ENCODE results near the gene GCKR. TPM values are rescaled to one million over a fixed set of nuclear protein-coding genes. Genes with fewer than 3 reads are reported as not detected.
A peak's percentile ranks its signal among the peaks of the same experiment; 100 is the strongest.

Gene GCKR
- total RNA-seq, 1 experiment from 2014 or later: 0.11 TPM

GRCh38 chr2:27494284-27494943, 2.2 kb upstream of the GCKR start:
- Histone ChIP-seq H2BK20ac (ENCODE audit: low read depth, low read length, poor library complexity, severe bottlenecking) (no peak overlapping the region), H3K4ac (ENCODE audit: low read depth, low read length) (no peak overlapping the region), H4K8ac (replicated peaks; ENCODE audit: insufficient read length, low read depth, low read length) (no peak overlapping the region), H3K9me3 (ENCODE audit: control insufficient read depth, low read depth, low read length) (no peaks in the 10 kb centered on the region), H2BK5ac (ENCODE audit: insufficient read length, low read length) (no peak overlapping the region), H3K56ac (ENCODE audit: insufficient read length, low read depth, low read length) (no peak overlapping the region), H3K4me1 (ENCODE audit: insufficient read depth, low read length) (no peaks in the 10 kb centered on the region; the same call in 1 of the 2 replicates), H2BK12ac (ENCODE audit: insufficient read length, low read depth, low read length) (no peak overlapping the region), H3T11ph (ENCODE audit: low read length) (no peak overlapping the region), H3K79me2 (ENCODE audit: insufficient read depth, low read length) (no peaks in the 10 kb centered on the region), H3K9ac (ENCODE audit: extremely low read depth, insufficient read length, low read length) (no peak overlapping the region), H2BK120ac (ENCODE audit: low read depth, low read length, poor library complexity, severe bottlenecking) (no peak overlapping the region), H2AK5ac (ENCODE audit: insufficient read length, low read length) (no peak overlapping the region), H3K27ac (ENCODE audit: insufficient read length, low read depth, low read length) (no peak overlapping the region), H3K23ac (ENCODE audit: insufficient read length, low read depth, low read length) (no peak overlapping the region), H3K23me2 (ENCODE audit: insufficient read length, low read depth, low read length, poor library complexity, severe bottlenecking) (peaks cover 8% of the 10 kb centered on the region), H4K91ac (ENCODE audit: insufficient read length, low read depth, low read length) (no peak overlapping the region), H4K20me1 (ENCODE audit: control insufficient read depth, insufficient read depth, insufficient read length) (no peaks in the 10 kb centered on the region), H2BK15ac (ENCODE audit: low read depth, low read length) (no peak overlapping the region), H3K18ac (ENCODE audit: insufficient read length, low read depth, low read length) (no peak overlapping the region), H4K5ac (ENCODE audit: insufficient read length, low read depth, low read length) (no peak overlapping the region), H3K79me1 (ENCODE audit: insufficient read depth, low read depth, low read length, poor library complexity, severe bottlenecking) (no peaks in the 10 kb centered on the region), H3K27me3 (ENCODE audit: insufficient read depth, low read length) (no peaks in the 10 kb centered on the region; the same call in 1 of the 2 replicates), H2AFZ (ENCODE audit: low read length) (no peak overlapping the region), H3K14ac (ENCODE audit: insufficient read depth, low read length) (no peak overlapping the region), H3K4me2 (ENCODE audit: insufficient read depth, insufficient read length, low read length) (peak overlapping the region; percentile 54)
- H3K27ac Mint-ChIP-seq: no peak overlapping the region
- H3K9me3 Mint-ChIP-seq: no peaks in the 10 kb centered on the region
- TF ChIP-seq CTCF (conservative IDR thresholded peaks at IDR 0.05): no peak
- H3K27me3 Mint-ChIP-seq (ENCODE audit: low read depth): peaks cover 50% of the 10 kb centered on the region
- H3K4me3 Mint-ChIP-seq: peak overlapping the region; percentile 74 to 83
- peak; percentile 43 for DNase-seq
- H3K36me3 Mint-ChIP-seq (ENCODE audit: insufficient read depth in 1 of 3, low read depth in 3 of 3): peaks cover 2 to 16% (median 10%) of the 10 kb centered on the region in 3 experiments
- no CpG with 5 or more reads among the region's 35 CpGs for WGBS (ENCODE audit: extremely low coverage, insufficient read length, low lambda C conversion rate)
- H3K4me1 Mint-ChIP-seq: peaks cover 26 to 28% of the 10 kb centered on the region in 2 experiments

Data from H9 (cell line).